Stimulated activated naive CD8-positive, alpha-beta T cell treated with anti-CD3 and anti-CD28 coated beads, Interleukin-15, Interleukin-2, amounts not matched to agents 100 U/mL and 50 U/mL, for 24 hours (primary cell): ENCODE results near the gene METTL13.

Experiments used
- ATAC-seq: fragments of 150-1000 bp; cut with Tn5 transposase; one replicate; pipeline ENCODE4 v1.10.0; 2021
- DNase-seq: peaks from one replicate; pipeline ENCODE4 v3.0.0; 2021

METTL13 gene

DNA sequence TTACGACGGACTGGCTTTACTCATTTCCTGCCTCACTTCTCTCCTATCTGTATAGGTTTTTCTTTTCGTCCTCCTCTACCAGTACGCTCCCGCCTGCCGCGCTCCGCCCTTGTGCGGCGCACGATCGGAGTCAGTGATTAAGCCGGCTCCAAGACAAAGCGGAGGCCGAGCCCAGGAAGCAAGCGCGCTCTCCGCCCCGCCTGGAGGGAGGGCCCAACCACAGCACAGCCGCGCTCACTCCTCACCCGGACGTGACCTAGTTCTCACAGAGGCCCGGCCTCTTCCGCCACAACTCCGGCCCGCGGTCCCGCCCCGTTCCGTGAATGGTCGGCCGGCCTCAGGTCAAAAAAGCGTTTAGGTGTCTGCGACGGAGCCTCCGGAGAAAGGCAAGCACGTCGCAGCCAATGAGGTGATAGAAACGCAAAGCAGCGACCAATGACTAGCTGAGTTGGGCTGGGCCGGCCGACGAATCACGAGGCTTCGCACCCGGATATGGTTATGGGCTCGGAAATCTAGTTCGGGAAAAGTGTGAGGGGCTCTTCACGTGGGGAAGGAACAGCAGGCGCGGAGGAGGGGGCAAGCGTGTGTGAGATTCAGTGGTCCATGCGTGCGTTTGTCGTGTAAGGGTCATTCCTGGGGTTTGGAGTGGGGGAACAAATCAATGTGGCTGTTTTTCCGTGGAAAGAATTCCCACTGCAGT, at the start of gene METTL13:
Gene METTL13 (plus strand): TSS at position 485 of the 700 bp plus-strand sequence. CDS start 308 bp downstream, outside the sequence.
- peak; percentile 97 for DNase-seq
- ATAC-seq, result peak; percentile 99

- DNase-seq (no peak), ATAC-seq (no peak)
These were observed 45.3 kb upstream of the METTL13 start for GRCh38 chr1:171736196-171736595.

DNA sequence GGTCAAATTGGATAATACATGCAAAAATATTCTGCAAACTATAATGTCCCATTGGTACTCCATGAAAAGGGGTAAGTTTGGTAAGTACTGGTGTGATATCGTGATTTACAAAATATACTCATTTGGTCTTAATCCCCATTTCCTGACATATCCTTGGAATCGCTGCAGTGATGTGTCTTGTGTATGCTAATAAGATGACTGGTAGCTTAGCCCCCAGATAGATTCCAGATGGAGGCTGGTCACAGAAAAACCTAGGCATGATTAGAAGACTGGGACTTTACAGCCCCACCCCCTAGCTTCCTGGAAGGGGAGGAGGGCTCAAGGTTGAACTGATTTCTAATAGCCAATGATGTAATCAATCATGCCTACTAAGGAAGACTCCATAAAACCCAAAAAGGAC, 42.5 kb upstream of the METTL13 start:
- ATAC-seq (no peak), DNase-seq (no peak)

DNA sequence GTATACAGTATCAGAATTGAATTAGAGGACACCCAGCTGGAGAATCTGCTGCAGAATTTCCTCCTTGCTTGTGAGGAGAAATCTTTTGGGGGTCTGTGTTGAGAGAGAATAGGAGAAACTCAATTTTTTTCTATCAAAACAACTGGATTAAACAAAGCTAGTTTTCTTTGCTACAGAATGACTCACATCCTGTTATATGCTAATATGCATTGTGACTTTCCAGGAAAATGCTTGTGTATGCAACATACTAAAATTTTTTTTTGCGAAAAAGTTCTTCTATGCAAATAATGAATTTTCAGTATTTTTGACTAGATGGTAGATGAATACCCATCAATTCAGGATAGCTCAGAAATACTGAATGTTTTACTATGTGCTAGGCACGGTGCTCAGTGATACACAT, 41.8 kb upstream of the METTL13 start:
- DNase-seq (no peak), ATAC-seq (no peak)

GRCh38 chr1:171740356-171740863, 41.0 kb upstream of the METTL13 start:
- DNase-seq (no peak), ATAC-seq (no peak)

DNA sequence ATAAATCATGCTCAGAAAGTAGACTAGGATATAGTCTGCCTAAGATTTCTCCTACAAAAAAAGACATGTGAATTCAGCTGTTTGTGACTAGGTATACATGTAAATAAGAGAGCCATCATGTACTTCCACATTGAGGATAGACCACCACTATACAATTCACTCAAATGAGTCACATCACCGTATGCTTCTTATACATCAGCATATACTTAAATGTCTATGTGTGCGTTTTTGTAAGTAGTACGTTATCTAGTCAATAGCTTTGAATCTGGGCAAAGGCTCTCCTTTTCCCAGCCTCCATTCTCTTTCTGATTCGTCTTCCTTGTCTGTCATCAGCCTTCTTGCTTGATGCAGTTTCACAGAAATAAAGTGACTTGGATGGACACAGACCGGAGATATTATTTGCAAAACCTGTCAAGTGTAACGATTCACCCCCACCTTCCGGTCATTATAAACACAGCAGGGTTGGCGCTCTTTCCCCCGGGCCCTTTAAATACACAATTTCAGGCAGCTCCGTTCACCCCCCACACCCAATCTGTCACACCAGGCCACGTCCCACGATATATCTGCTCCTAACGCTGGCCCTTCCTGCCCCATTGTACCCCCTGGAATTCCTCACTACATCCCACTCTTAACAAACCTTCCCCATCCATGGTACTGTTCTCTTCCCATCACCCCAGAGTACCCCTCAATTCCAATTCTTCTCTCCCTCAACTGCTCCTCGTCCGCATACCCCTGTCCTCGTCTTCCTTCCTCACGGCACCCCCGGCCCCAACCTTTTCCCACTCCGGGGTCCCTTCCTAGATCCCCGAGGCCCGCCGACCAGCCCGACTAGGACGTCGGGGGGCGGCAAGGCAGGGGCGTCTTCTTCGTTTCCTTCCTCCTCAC, 40.2 kb upstream of the METTL13 start:
- DNase-seq (peak; percentile 48), ATAC-seq (peak; percentile 15)

DNA sequence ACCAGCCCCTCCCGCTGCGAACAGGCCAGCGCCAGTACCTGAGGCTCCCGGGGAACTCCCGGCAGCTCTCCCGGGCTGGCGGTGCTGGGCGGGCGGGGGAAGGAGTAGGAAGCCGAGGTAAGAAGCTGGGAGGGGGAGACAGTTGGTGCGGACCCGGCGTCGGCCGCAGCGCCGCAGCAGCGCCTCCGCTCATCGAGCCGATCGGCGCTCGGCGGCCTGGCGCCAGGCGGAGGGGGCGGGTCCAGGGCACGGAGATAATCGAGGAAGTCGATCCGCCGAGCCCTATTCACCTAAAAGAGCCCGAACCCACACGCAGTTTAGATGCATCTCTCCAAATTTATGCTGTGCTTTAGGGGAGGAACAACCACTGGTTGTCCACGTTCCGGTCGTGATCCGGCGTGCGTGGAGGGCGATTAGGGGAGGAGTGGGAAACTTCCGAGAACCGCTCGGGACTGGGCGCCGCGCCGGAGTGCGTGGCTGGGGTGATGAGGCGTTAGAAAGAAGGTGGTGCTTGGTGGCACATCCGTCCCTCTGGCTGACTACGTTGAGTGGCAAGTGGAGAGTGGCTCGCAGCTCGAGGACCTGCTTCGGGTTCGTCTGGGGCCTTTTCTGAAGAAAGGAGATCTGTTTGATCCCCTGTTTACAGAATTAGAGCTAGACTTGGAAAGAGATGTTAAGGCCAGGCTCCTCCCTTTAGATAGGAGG, 39.4 kb upstream of the METTL13 start, which contains the start of gene VAMP4:
Gene VAMP4 (minus strand): TSS at position 194 of the 705 bp plus-strand sequence. CDS start 3,651 bp downstream, outside the sequence.
- peak; percentile 89 for DNase-seq
- ATAC-seq, result peak; percentile 93

- peak; percentile 23 for DNase-seq
- ATAC-seq, result no peak
These were observed 38.9 kb upstream of the METTL13 start for GRCh38 chr1:171742577-171742922.

DNA sequence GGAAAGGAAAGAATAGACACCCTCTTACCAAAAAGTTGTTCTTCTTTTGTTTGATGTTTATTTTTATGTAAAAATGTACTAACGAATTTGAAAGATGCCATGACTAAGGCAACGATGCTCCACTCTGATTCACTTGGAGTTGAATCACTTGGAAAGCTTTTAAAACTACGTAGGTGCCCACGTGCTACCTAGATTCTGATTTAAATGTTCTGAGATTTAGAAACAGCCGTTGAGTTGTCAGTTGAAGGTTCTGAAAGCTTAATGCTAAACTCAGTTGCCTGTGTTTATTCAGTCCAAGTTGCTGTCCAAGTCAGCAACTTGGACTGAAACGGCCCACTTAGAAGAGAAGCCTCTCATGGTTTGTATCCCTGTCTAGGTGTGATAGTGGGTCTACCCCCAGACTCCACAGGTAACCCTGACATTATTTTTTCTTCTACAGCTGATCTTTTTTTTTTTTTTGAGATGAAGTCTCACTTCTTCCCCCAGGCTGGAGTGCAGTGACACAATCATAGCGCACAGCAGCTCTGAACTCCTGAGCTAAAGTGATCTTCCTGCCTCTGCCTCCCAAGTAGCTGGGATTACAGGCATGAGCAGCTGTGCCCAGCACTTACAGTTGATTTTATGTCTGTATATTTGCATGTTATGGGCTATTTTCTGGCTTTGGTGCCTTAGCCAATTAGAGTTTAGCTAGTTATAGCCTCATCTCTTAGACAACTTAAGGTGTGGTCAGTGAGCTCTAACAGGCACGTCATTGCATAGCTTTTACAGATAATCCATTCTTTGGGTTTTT, 38.2 kb upstream of the METTL13 start:
- no peak for DNase-seq
- ATAC-seq, result no peak

- no peak for ATAC-seq
- DNase-seq, result no peak
These were observed 36.5 kb upstream of the METTL13 start for GRCh38 chr1:171744986-171745385.

DNA sequence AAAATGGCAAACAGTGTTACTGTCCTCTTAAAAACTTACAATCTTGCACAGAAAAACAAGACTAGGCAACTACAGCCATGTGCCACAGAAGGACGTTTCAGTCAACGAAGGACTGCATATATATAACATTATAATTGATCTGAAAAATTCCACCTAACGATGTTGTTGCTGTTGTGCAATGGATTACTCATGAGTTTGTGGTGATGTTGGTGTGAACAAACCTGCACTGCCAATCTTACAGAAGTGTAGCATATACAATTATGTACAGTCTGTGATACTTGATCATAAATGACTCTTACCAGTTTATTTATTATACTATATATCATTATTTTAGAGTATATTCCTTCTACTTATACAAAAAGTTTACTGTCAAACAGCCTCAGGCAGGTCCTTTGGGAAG, 32.8 kb upstream of the METTL13 start:
- DNase-seq (no peak), ATAC-seq (no peak)

- no peak for ATAC-seq
- no peak for DNase-seq
These were observed 30.2 kb upstream of the METTL13 start for GRCh38 chr1:171751221-171751620.

GRCh38 chr1:171753182-171753581, 28.3 kb upstream of the METTL13 start:
- no peak for DNase-seq

DNA sequence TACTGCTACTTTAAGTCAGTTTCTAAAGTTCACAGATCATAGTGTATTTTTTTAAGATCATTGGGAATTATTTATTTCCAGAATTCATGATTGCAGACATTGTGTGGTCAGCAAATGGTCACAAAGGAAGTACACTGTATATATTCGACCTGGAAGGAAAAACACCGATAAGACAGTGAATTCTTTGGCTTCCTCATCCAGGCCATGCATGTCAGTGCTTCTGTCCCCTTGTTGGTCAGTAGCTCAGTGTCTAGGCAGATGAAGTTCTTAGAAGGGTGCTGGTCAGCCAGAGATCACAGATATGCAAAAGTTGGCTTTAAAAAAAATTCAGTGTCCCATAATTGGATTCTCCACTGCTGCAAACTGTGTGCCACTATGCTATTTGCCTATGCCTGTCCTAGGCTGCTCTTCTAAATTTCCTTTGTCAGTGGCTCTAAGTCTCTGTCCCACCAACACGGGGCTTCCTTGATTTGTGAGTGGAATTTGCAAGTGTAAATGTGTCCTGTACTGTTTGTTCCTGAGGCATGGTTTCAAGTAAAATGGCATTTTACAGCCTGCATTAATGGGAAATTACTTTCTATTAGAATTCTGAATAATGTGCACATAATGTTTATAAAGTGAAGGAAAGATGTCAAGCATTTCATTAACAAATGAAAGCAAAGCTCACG, 27.6 kb upstream of the METTL13 start:
- no peak for ATAC-seq
- no peak for DNase-seq

More at GRCh38 chr1:171753182-171753581, 28.3 kb upstream of the METTL13 start:
- ATAC-seq, result no peak

GRCh38 chr1:171754353-171754705, 27.1 kb upstream of the METTL13 start:
- no peak for ATAC-seq
- no peak for DNase-seq

- DNase-seq, result no peak
- no peak for ATAC-seq
These were observed 26.5 kb upstream of the METTL13 start for GRCh38 chr1:171754971-171755370.

DNA sequence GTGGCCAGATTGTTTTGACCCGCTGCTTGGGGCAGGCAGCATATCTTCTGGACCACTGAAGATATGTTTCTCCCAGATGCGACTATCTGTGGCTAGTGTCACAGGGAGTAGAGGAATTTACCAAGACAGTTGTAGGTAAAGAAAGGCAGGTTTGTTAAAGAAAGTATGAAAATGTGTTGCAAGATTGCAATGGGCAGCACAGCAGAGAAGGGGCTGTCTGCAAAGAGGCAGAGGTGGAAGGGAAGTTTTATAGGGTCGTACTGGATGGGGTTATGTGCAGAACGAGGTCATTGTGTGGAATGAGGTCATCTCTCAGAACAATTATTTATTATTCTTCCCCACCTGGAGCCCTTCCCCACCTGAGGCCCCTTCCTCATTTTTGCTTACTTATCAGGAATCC, 24.6 kb upstream of the METTL13 start:
- DNase-seq (no peak), ATAC-seq (no peak)

- DNase-seq (no peak), ATAC-seq (no peak)
These were observed 23.4 kb upstream of the METTL13 start for GRCh38 chr1:171758011-171758410.

DNA sequence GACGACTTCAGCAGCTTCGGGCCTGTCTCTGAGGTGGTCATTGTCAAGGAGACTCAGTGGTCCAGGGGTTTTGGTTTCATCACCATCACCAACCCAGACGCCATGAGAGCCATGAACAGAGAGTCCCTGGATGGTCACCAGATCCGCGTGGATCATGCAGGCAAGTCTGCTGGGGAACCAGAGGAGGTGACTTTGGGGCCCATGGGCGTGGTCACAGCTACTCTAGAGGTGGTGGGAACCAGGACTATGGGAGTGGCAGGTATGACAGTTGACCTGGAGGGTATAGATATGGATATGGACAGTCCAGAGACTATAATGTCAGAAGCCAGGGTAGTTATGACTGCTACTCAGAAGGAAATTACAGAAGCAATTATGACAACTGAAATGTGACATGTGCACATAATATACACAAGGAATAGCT, 19.3 kb upstream of the METTL13 start:
- no peak for DNase-seq
- no peak for ATAC-seq

DNA sequence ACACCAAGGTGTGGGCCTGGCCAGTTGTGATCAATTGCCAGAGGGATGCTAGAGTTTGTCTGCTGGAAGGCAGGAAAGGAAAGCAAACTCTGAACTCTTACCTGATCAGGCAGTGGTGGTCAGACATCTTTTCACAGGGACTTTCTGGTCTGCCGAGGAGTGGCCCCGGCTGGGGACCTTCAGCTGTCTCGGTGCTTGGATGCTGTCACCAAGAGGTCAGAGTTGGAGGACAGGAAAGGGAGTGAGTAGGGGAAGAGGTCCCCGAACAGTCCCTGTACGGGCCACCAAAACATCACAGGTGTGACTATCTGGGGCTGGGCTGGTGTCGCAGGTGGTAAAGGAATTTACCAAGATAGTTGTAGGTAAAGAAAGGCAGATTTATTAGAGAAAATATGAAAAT, 17.7 kb upstream of the METTL13 start:
- DNase-seq, result no peak
- no peak for ATAC-seq

- no peak for ATAC-seq
- no peak for DNase-seq
These were observed 12.3 kb upstream of the METTL13 start for GRCh38 chr1:171769171-171769570.
